Dendritic cell treated with granulocyte-macrophage colony-stimulating factor and Interleukin-4, amounts not matched to agents 40 ng/mL and 50 ng/mL, for 4 days (primary cell): ENCODE data around the gene TRIM36.

ENCODE experiments used
- H3K27ac Mint-ChIP-seq: one replicate; pipeline ENCODE4 v1.8.0; 2022; ENCODE audit warnings: mild to moderate bottlenecking, mixed read lengths
- H3K27me3 Mint-ChIP-seq: one replicate; pipeline ENCODE4 v1.8.0; 2022; ENCODE audit warnings: mild to moderate bottlenecking, mixed read lengths
- H3K36me3 Mint-ChIP-seq: one replicate; pipeline ENCODE4 v1.8.0; 2022; ENCODE audit warnings: low read depth, mixed read lengths
- H3K4me1 Mint-ChIP-seq: one replicate; pipeline ENCODE4 v1.8.0; 2022; ENCODE audit warnings: low read depth, mixed read lengths
- H3K4me3 Mint-ChIP-seq: one replicate; pipeline ENCODE4 v1.8.0; 2022; ENCODE audit warnings: mild to moderate bottlenecking, moderate library complexity, mixed read lengths
- H3K9me3 Mint-ChIP-seq: one replicate; pipeline ENCODE4 v1.8.0; 2022; ENCODE audit warnings: mixed read lengths
- intact Hi-C: fragments of 100-400 bp; cut with micrococcal nuclease; formaldehyde crosslinking; loops from one replicate; pipeline ENCODE4 v1.15.0; 2022

Gene TRIM36

DNA sequence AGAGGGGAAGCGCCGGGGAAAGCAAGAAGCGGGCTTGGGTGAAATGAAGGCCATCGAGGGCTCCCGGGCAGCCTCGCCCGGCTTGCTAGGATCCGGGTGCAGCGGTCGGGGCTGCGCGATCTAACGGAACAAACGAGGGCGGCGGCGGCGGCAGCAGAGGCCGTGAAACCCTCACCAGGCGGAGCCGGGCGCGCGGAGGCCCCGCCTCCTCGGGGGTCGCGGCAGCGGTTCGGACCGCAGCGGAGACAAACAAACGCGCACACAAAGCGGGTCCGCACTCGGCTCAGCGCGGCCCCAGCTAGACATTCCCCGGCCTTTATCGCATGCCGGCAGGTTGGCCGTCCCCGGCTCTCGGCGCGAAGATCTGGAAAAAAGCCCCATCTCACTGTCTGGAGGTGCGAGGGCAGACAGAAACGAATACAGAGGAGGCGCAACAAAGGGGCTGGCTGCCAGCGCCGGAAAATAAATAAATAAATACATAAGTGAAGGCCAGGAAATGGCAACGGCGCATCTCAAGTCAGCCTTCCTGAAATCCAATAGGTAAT is 10.5 kb upstream of the TRIM36 start:
- Mint-ChIP-seq H3K27ac (peak overlapping the region; percentile 36), H3K36me3 (no peaks in the 10 kb centered on the region), H3K9me3 (no peaks in the 10 kb centered on the region), H3K4me3 (peak overlapping the region; percentile 89), H3K27me3 (peaks cover 72% of the 10 kb centered on the region), H3K4me1 (peaks cover 20% of the 10 kb centered on the region)
- intact Hi-C loops = no loop called here

DNA sequence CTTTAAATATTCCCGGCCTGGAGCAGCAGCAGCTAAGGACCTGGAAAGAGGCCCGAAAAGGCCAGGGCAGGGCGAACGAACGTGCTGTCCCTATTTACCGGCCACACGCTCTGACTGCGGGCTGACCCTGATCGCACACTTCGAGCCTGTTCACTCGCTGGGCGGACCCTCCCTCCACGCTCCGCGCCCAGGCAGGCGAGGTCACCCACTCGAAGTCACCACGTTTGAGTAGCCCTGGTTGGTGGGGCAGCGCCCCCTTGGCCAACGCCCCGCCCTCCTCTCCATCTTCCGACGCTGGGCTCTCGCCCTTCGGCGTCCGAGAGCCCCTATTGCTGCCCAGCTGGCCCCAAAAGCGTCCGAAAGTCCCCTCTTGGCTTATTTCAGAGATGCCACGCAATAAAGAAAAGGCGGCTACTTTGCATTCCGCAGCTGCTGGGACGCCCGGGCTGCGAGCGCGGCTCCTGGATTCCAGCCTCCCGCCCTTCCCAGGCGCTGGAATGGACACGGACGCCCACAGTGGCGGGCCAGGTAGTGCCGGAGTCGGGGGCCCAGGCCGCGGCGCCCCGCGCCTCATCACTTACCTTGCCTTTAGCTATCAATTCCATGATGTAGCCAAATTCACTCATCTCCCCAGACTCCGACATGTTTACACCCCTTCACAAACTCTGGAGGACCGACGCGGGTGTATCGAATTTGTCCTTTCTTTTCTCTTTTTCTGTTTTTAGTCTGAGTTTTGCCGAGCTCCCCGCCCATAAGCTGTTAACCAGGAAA is 9.9 kb upstream of the TRIM36 start:
- H3K27me3 Mint-ChIP-seq = peaks cover 71% of the 10 kb centered on the region
- H3K4me3 Mint-ChIP-seq = peak overlapping the region; percentile 89
- intact Hi-C loops = no loop called here
- H3K9me3 Mint-ChIP-seq = no peaks in the 10 kb centered on the region
- peaks cover 20% of the 10 kb centered on the region for H3K4me1 Mint-ChIP-seq
- H3K36me3 Mint-ChIP-seq = no peaks in the 10 kb centered on the region
- peak overlapping the region; percentile 36 for H3K27ac Mint-ChIP-seq

DNA sequence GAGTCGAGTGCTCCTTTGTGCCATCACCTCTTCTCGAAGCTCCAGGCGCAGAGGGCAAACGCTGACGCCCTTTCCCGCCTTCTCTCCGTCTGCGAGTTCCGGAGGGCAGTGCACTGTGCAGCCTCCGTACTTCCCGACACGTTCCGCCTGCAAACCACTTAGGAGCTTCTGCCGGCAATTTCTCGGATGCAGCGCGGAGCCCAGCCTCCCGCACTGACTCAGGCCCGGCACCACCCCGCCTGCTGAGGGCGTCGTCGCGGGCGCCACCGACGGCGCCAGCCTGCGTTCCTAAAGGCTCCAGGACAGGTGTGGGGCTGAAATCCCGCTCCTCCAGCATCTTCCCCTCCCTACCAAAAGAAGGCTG is 9.3 kb upstream of the TRIM36 start:
- Mint-ChIP-seq H3K27me3 (peaks cover 71% of the 10 kb centered on the region), H3K36me3 (no peaks in the 10 kb centered on the region), H3K4me3 (peak overlapping the region; percentile 89), H3K27ac (peak overlapping the region; percentile 36), H3K4me1 (peaks cover 20% of the 10 kb centered on the region), H3K9me3 (no peaks in the 10 kb centered on the region)
- intact Hi-C loops = no loop called here

DNA sequence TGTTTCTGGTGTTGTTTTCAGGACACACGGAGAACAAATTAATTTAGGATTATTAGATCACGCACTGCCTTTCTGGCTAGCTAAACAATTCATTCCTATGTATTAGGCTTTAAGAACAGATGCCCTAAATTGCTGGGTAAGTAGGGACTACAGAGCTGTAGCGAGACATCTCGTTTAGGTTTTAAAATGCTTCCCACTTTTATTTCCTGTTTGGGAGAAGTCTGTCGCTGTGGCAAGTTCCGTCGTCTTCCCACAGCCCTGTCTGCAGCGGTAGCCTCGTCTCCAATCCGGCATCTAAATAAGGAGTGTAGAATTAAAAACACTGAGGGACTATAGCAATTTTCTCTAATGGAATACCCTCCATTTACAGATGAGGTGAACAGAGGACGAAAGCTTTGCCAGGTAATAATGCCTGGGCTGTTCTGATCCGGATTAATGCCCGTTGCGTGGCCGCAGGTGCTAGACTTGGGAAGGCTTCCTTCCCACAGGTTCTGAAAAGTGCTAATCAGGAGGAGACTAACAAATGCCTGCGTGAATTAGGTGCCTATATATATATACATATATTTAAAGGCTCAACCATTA is 1.3 kb upstream of the TRIM36 start:
- intact Hi-C loops = loop anchor here (1.0 kb wide), 1 partner anchor 7 kb away; no protein-coding TSS in a partner anchor
- Mint-ChIP-seq H3K27me3 (peaks cover 42% of the 10 kb centered on the region), H3K4me3 (peak overlapping the region; percentile 95), H3K4me1 (peaks cover 45% of the 10 kb centered on the region), H3K27ac (peak overlapping the region; percentile 96), H3K9me3 (peaks cover 18% of the 10 kb centered on the region), H3K36me3 (peaks cover 41% of the 10 kb centered on the region)

DNA sequence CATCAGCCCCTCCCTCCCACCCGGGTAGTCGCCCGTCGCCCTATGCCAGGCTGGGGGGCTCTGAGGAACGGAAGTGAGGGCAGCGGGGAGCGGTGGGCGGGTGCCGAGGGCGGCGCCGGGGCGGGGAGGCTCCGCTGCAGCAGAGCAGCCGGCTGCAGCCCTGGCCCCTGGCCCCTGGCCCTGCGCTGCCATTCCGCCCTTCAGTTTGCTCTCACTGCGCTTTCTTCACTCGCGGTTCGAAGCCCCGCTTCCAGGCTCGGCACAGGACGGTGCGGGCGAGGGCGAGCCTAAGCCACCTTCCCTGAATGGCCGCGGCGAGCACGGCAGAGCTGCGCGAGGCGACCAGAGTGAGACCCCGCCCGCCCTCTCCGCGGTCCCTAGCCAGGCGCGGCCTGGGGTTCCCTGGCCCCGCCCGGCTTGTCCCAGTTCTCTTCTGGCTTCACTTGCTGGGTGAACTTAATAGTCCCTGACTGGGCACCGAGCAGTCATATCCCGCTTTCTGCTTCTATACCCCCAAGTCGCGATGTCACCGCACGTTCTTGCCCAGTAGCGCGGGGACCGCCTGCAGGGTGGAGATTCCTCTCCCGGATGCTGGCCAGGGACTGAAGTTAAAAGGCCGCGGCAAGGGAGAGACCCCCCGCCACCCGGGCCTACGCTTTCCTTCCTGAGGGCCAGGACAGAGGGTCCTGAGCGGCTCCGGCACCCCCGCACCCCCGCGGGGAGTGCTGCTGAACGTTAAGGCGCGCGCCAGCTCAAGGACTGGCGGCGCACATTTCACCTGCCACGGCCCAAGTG is 623 bp upstream of the TRIM36 start:
- H3K4me3 Mint-ChIP-seq = peak overlapping the region; percentile 95
- peak overlapping the region; percentile 96 for H3K27ac Mint-ChIP-seq
- H3K4me1 Mint-ChIP-seq = peaks cover 49% of the 10 kb centered on the region
- peaks cover 24% of the 10 kb centered on the region for H3K9me3 Mint-ChIP-seq
- peaks cover 48% of the 10 kb centered on the region for H3K36me3 Mint-ChIP-seq
- intact Hi-C loops = loop anchor here (1.0 kb wide), 1 partner anchor 8 kb away; no protein-coding TSS in a partner anchor
- H3K27me3 Mint-ChIP-seq = peaks cover 45% of the 10 kb centered on the region

DNA sequence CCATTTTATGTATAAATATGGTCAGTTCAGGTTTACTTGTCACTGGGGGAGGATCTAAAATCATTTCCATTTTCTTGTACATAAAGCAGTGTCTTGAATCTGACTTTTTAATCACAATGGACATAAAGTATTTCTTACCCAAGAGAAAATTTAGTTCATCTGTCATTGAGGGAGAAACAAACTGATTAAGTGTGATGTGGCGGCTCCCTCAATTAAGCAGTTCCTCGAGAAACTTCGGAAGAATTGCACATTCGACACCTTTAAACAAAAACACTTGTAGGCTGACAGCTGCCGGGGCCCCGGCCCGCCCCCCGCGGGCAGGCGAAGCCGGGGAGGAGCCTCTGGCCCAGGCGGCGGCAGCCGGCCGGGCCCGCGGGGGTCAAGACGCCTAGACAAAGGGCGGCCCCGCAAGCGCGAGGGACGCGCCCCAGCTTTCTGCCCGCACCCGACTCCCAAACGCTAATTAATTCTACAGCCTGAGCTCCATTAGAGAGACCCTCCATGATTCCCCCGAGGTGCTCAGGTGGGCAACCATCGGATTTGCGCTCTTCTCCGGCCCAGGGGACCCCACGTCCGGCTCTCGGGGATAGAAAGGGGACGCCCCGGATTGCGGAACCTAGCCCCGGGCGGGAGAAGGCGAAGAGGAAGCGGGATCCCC is 750 bp downstream of the TRIM36 start:
- intact Hi-C loops = loop anchor here (1.0 to 5.0 kb wide), 2 partner anchors 40 to 72 kb away; no protein-coding TSS in a partner anchor
- Mint-ChIP-seq H3K36me3 (peaks cover 53% of the 10 kb centered on the region), H3K4me3 (peak overlapping the region; percentile 95), H3K27ac (peak overlapping the region; percentile 96), H3K4me1 (peaks cover 55% of the 10 kb centered on the region), H3K9me3 (peaks cover 27% of the 10 kb centered on the region), H3K27me3 (peaks cover 41% of the 10 kb centered on the region)

DNA sequence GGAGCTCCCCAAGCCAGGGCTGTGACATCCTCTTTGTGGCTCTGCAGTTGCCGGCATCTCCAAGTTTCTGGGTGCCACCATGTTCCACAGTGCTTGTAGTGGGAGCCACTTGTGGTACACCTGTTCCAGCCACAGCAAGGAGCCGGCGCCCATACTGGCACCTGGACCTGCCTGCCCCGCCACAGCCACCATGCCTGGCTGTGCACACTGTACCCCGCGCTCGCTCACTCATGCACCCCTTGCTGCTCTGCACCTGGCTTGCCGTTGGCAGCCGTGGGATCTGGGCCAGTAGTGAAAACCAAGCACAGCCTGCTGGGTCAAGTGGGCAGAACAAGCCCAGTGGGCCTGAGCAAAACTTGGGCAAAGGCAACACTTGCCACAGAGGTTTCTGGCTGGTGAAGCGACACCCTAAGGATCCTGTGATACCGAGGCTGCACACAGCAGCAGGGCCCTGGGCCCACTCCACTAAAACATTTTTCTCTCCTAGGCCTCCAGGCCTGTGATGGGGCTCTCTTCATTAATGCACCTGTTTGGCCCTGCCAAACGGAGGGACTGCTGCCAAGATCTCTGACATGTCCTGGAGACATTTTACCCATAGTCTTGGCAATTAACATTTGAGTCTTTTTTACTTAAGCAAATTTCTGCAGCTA is 2.8 kb downstream of the TRIM36 start:
- Mint-ChIP-seq H3K4me3 (no peak overlapping the region), H3K4me1 (peaks cover 46% of the 10 kb centered on the region), H3K36me3 (peaks cover 68% of the 10 kb centered on the region), H3K27me3 (peaks cover 35% of the 10 kb centered on the region), H3K27ac (no peak overlapping the region), H3K9me3 (peaks cover 27% of the 10 kb centered on the region)
- intact Hi-C loops = loop anchor here (5.0 kb wide), 1 partner anchor 70 kb away; no protein-coding TSS in a partner anchor

DNA sequence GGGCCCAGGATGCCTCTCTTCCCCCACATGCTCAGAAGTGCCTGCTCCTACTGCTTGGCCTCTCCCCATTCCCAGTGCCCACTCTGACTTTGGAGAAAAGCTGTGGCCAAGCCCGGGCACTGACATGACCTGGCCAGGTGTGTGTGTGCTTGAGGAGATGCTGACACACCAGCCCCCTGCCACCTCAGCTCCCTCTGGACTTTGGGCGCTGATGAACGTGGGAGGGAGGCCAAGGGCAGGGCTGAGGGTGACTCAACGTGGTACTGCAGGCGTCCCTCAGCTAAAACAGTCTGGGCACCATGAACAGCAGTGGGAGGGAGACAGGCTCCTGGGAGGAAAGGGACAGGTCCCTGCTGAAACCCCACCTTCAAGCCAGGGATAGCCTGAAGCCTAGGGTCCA is 3.9 kb downstream of the TRIM36 start:
- Mint-ChIP-seq H3K27ac (no peak overlapping the region), H3K27me3 (peaks cover 41% of the 10 kb centered on the region), H3K4me3 (no peak overlapping the region), H3K9me3 (peaks cover 27% of the 10 kb centered on the region), H3K36me3 (peaks cover 75% of the 10 kb centered on the region), H3K4me1 (peaks cover 39% of the 10 kb centered on the region)
- intact Hi-C loops = loop anchor here (5.0 kb wide), 1 partner anchor 68 kb away; no protein-coding TSS in a partner anchor

DNA sequence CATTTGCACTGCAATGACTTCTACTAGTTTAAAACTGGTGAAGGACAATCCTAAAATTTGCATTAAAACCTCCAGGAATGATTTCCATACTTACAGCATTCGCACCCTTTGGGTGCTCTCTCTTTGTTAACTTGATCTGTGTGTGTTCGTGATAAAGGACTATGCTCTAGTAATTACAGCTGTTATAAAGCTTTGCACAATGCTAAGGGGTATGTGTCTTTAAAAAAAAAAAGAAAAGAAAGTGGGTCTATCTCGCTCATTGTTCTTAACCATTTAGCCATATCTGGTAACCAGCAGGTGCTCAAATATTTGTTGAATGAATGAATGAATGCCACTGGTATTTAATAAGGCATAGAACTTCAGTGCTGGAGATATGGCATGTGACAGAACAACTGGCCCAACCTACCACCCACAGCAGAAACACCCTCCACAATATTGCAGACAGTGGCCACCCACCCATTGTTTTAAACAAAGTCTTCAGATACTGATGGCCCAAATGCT is 8.7 kb downstream of the TRIM36 start:
- H3K4me3 Mint-ChIP-seq = no peak overlapping the region
- intact Hi-C loops = no loop called here
- H3K27ac Mint-ChIP-seq = no peak overlapping the region
- peaks cover 10% of the 10 kb centered on the region for H3K4me1 Mint-ChIP-seq
- H3K36me3 Mint-ChIP-seq = peaks cover 55% of the 10 kb centered on the region
- H3K9me3 Mint-ChIP-seq = peaks cover 14% of the 10 kb centered on the region
- peaks cover 35% of the 10 kb centered on the region for H3K27me3 Mint-ChIP-seq

DNA sequence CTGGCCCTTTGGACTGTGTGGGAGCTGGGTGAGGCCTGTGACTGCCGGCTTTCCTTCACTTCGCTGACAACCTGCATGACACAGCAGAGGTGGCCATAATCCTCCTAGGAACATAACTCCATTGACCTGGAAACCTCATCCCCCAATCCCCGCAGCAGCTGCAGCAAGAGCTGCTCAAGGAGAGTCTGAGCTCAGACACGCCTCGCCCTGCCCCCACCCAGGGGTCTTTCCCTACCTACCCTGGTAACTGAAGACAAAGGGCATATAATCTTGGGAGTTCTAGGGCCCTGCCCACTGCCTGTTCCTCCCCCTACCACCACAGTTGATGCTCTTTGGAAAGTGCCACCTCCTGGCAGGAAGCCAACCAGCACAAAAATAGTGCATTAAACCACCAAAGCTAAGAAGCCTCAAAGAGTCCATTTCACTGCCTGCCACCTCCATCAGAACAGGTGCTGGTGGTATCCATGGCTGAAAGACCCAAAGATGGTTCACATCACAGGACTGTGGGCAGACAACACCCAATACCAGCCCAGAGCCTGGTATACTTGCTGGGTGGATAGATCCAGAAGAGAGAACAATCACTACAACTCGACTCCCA is 18.4 kb downstream of the TRIM36 start:
- H3K27ac Mint-ChIP-seq = no peak overlapping the region
- H3K9me3 Mint-ChIP-seq = peaks cover 42% of the 10 kb centered on the region
- H3K4me1 Mint-ChIP-seq = peaks cover 22% of the 10 kb centered on the region

DNA sequence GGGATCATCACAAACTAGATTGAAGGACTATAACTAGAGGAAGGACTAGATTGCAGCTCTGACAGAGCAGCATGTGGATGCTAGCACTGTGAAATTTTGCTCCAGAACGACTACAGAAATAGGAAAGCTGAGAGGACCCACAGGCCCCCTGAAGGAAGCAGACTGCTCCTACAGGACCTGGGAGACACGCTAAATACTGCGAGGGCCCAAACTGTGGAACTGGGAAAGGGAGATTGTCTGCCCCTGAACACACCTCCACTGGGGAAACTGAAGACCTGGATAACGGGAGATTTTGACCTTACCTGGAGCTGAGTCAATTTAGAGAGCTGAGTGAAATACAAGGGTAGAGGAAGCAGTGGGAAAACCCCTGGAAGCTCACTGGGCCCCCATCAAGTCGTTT is 19.2 kb downstream of the TRIM36 start:
- Mint-ChIP-seq H3K9me3 (peaks cover 34% of the 10 kb centered on the region), H3K4me3 (no peak overlapping the region), H3K4me1 (peaks cover 16% of the 10 kb centered on the region), H3K27me3 (no peaks in the 10 kb centered on the region), H3K27ac (no peak overlapping the region), H3K36me3 (peaks cover 54% of the 10 kb centered on the region)
- intact Hi-C loops = no loop called here

More for the DNA sequence above, 18.4 kb downstream of the TRIM36 start:
- intact Hi-C loops = no loop called here
- Mint-ChIP-seq H3K27me3 (peaks cover 2% of the 10 kb centered on the region), H3K4me3 (no peak overlapping the region), H3K36me3 (peaks cover 62% of the 10 kb centered on the region)

DNA sequence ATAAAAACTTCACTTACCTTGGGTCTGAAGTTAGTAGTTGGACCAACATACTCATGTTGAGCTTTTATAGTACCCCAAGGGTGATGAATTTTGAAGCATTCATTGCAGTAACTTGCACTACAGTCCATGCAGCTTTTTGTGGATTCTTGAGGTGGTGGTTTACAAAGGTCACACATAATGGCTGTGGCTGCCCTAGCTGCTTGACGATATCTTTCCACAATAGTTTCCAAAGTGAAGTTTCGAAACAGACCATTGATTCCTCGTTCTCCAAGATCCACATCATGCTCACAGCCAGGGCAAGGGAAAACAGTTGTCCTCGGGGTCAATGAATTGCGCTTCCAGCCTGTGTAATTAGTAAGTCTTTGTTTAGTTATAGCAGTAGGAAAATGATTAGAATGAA is 22.7 kb downstream of the TRIM36 start:
- intact Hi-C loops = no loop called here
- Mint-ChIP-seq H3K36me3 (peaks cover 39% of the 10 kb centered on the region), H3K4me3 (no peak overlapping the region), H3K27ac (no peak overlapping the region), H3K27me3 (no peaks in the 10 kb centered on the region), H3K9me3 (peaks cover 14% of the 10 kb centered on the region), H3K4me1 (peaks cover 5% of the 10 kb centered on the region)
